Astrocyte (in vitro differentiated cells and primary cell): ENCODE data around the gene ZDHHC14.

Source experiments
- EZH2 ChIP-seq: IDR thresholded peaks from 2 replicates; pipeline ENCODE4 v1.6.1; 2012; ENCODE audit warnings: mild to moderate bottlenecking, low read length, inconsistent platforms; ENCODE audit not compliant: insufficient read depth
- TF ChIP-seq, protein P1 (sequence below): IDR thresholded peaks from 2 replicates; pipeline ENCODE4 v1.5.1; 2011; ENCODE audit warnings: low read depth, mild to moderate bottlenecking, inconsistent platforms, low read length, moderate library complexity; ENCODE audit not compliant: insufficient read depth

DNA sequence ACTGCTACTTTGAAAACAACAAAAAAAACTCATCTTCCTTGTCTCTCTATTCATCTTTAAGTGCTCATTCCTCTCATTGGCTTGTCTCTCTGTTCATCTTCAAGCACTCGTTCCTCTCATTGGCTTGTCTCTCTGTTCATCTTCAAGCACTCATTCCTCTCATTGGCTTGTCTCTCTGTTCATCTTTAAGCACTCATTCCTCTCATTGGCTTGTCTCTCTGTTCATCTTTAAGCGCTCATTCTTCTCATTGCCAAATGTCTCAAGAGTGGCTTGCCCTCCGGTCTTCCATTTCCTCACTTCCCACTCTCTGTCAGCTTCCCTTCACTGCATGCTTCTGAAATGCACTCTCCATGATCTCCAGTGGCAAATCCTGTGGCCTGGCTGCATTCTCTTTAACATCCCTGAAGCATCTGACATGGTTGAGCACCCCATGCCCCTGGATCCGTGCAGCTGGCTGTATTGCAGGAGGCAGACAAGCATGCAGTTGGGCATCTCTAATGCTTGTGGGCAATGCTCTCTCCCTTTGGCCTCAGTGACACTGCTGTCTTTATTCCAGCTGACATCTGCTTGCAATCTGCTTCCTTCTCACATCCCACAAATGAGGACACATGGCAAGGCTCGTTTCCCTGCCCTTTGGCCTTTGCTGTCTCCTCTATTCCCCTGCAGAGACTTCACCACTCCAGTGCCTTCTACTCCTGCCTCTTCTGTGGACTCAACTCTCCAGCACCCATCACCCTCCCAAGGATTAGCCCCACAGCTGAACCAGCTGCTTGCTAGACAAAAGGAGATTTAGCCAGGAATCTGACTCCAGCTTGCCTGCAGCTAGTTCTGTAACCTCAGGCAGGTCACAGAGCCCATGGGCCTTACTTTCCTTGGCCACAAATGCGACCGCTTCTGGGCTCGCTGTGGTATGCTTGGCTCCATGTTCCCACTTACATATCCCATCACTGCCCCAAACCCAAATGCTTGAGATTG is 298.9 kb downstream of the ZDHHC14 start:
- TF ChIP-seq EZH2 = no peak
- TF ChIP-seq, protein P1, sequence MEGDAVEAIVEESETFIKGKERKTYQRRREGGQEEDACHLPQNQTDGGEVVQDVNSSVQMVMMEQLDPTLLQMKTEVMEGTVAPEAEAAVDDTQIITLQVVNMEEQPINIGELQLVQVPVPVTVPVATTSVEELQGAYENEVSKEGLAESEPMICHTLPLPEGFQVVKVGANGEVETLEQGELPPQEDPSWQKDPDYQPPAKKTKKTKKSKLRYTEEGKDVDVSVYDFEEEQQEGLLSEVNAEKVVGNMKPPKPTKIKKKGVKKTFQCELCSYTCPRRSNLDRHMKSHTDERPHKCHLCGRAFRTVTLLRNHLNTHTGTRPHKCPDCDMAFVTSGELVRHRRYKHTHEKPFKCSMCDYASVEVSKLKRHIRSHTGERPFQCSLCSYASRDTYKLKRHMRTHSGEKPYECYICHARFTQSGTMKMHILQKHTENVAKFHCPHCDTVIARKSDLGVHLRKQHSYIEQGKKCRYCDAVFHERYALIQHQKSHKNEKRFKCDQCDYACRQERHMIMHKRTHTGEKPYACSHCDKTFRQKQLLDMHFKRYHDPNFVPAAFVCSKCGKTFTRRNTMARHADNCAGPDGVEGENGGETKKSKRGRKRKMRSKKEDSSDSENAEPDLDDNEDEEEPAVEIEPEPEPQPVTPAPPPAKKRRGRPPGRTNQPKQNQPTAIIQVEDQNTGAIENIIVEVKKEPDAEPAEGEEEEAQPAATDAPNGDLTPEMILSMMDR = no peak
